GM21515 (cell line): ENCODE results near the gene CEP85L.

Experiments used
- ATAC-seq: cut with Tn5 transposase; IDR thresholded peaks from one replicate; pipeline ENCODE4 v1.9.1; 2021; ENCODE audit not compliant: unreplicated experiment

Gene CEP85L

GRCh38 chr6:118651282-118652050 lies at the start of gene CEP85L:
Gene CEP85L (minus strand): TSS chr6:118651591. CDS start chr6:118651269, 322 bp downstream.
- peak; percentile 89 for ATAC-seq

DNA sequence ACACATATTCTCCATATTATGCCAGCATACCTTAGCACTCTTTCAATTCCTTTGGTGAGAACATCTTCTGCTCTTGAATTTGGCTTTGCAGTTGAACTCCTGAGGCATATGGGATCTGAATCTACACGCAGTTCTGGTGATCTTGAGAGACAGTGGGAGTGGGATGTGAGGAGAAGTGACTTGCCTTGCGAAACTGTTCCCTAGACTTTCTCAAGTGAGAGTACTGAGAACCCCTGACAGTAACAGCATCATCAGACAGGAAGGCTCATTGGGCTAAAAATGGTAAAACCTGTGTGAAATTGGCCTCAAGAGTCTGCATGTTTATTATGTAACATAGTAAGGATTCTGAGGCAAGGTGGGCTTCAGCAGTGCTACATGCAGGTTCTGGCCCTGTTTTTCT lies 49.1 kb upstream of the CEP85L start:
- no peak for ATAC-seq

DNA sequence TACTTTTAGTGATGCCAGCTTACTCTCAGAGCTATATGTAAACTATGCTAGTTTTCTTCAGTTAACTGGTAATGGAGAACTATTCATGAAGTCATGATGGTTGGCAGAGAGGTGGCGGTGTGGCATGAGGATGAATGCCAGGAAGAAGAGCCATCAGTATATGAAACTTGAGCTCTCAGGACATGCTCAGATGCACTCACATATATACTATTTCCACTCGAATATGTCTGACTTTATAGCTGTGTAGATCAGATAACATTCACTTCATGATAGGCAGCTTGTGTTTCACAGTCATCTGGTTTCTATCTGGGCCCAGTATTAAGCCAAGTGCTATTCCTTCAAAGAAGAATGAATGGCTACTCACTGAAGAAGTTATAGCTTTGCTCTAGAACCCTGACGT lies 46.2 kb upstream of the CEP85L start:
- ATAC-seq: no peak

DNA sequence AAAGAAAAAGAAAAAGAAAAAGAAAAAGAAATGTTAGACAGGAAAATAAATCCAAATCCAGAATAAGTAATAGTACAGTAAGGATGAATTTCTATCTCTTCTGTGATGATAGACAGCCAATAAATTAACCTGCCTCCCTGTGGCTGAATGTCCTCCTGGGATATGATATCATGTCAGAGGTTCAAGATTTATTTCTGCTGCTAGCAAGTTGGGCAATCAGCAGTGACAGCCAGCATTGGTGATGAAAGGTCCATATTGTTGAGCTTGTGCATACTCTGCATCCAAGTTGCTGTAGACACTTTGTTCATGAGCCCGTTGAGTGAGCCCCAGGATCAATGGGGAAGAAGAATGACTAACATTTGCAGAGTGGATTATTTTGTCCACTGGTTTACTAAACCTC lies 44.9 kb upstream of the CEP85L start:
- ATAC-seq: no peak

DNA sequence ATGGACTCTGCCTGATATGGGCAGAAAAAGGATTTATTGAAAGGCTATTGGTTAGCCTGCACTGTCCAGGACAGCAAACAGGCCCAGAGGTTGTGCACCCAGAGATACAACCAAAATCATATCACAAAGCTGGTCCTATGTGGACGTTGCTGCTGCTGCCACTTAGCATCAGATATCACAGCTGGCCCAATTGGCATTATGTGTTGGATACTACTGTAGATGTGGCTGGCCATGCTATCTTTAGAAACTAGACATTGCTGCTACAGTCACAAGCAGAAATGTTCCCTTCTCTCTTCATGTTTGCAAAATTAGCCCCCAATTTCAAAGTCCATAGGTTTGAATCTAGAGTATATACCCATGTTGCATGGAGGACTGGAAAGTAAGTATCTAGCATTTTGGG lies 42.2 kb upstream of the CEP85L start:
- ATAC-seq: no peak

- no peak for ATAC-seq
Measured at GRCh38 chr6:118685823-118686449, 34.5 kb upstream of the CEP85L start.

- ATAC-seq: no peak
Measured at GRCh38 chr6:118683881-118684872, 32.8 kb upstream of the CEP85L start.

DNA sequence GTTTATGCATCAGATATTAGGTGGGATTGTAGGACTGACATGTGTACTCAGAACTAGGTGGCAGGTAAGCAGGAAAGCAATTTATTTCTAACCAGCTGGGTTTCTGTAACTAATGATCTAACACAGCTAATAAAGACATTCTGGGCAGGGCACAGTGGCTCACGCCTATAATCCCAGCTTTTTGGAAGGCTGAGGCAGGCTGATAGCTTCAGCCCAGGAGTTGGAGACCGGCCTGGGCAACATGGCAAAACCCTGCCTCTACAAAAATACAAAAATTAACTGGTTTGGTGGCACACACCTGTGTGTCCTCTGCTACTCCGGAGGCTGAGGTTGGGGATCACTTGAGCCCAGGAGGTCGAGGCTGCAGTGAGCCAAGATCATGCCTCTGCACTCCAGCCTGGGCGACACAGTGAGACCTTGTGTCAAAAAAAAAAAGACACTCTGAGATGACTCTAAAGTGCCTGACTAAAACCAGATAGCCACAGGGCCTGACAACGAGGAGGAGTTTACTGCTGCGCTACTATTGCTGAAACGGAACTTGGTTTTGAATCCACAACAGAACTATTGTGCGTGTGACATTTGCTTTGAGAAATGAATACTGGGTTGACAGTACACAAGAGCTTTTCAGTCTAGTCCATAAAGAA lies 29.2 kb upstream of the CEP85L start:
- ATAC-seq: no peak

GRCh38 chr6:118679327-118679901 lies 28.0 kb upstream of the CEP85L start:
- ATAC-seq: no peak

DNA sequence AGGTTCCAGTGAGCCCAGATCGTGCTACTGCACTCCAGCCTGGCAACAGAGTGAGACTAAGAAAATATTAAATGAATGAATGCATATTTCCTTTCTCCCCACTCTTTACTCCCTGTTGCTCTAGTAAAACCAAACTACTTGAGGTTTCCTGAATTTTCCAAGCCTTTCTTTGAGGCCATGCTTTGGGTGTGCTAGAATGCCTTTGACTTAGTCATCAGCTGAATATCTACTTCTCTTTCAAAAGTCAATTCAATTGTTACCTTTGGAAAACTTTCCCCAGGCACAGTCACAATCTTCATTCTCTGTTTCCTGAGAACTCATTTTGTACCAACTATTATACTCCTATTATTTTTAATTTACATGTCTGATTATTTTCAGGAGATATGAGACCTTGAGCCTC lies 27.5 kb upstream of the CEP85L start:
- no peak for ATAC-seq

GRCh38 chr6:118677193-118677592 lies 25.8 kb upstream of the CEP85L start:
- ATAC-seq: no peak

- no peak for ATAC-seq
Measured at GRCh38 chr6:118675225-118675624, 23.8 kb upstream of the CEP85L start.

GRCh38 chr6:118674772-118675171 lies 23.4 kb upstream of the CEP85L start:
- no peak for ATAC-seq

DNA sequence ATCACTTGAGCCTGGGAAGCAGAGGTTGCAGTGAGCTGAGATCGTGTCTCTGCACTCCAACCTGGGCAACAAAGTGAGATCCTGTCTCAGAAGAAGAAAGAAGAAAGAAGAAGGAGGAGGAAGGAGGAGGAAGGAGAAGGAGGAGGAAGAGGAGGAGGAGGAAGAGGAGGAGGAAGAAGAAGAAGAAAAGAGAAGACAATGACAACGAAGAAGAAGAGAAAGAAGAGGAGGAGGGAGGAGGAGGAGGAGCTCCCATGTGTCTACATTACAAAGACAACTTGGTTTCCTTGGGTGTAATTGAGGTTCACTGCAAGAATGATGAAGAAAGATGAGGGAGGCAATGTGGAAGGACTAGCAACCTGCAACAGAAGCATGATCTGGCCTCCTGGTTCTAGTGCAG lies 21.3 kb upstream of the CEP85L start:
- no peak for ATAC-seq

- ATAC-seq: no peak
Measured at GRCh38 chr6:118669561-118669960, 18.2 kb upstream of the CEP85L start.

DNA sequence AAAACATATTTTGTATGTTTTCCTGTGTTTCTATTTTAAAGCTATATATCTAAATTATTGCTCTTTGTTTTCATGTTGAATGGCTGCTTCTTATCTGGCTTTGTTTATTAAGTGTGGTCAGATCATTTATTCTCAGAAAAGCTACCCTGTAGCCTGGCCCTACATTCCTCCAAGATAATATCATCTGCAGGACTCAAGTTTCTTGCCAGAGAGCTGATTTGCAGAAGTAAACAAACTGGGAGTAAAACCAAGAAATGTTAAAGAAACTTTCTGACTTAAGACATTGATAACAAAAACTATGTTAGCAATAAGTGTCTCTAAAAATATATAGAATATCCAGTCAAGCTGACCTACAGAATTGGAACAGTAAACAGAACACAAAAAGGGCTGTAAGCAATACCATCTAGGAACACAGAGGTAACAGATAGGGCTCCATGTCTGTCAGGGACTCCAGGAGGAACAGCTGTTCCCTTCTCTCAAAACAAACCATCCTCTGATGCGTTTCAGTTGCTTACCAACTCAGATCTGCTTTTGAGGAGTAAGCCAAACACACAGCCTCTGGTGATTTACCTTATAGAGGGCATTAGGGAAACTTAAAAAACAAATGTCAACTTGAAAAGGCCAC lies 17.5 kb upstream of the CEP85L start:
- ATAC-seq: no peak

GRCh38 chr6:118667988-118668387 lies 16.6 kb upstream of the CEP85L start:
- no peak for ATAC-seq

DNA sequence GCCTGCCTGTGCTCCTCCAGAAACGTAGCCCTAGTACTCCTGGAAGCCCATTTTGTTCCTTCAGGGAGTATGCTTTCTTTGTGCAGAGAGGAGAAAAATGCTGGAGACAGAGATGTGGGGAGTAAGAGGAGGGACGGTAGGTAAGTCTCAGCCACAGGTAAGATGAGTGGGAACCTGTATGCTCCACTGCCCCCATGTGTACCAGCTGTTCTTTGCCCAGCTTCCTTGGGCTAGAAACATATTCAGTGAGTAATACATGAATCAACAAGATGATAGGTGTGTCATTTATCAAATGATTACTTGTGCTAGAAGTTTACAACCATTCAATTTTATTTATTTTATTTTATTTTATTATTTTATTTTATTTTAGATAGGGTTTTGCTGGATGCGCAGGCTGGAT lies 13.6 kb upstream of the CEP85L start:
- ATAC-seq: no peak

- no peak for ATAC-seq
Measured at GRCh38 chr6:118663993-118664985, 12.9 kb upstream of the CEP85L start.
